ENCODE measurements around the gene LHPP. TPM values are rescaled to one million over a fixed set of nuclear protein-coding genes. Genes with fewer than 3 reads are reported as not detected.
"Not testable (repeated sequence)": the region's sequence is repeated elsewhere in the genome, so short reads cannot be mapped to it uniquely, and the experiment has no call there.

The LHPP gene
- total and polyA plus RNA-seq, 2 experiments from 2014 or later: 19.0 to 22.9 TPM

GRCh38 chr10:124609698-124610097, 148.1 kb downstream of the LHPP start:
- H3K4me2 ChIP-seq (ENCODE audit: unreplicated experiment): no peak overlapping the region
- no peak overlapping the region for H2AFZ ChIP-seq
- H3K9me2 ChIP-seq (ENCODE audit: insufficient read depth): no peaks in the 10 kb centered on the region
- H3K79me2 ChIP-seq (ENCODE audit: insufficient read depth): no peaks in the 10 kb centered on the region
- DNase-seq: no peak
- H3K27ac ChIP-seq: no peak overlapping the region
- H3K9ac ChIP-seq: no peak overlapping the region
- no peaks in the 10 kb centered on the region for H3K36me3 ChIP-seq (ENCODE audit: low read depth)
- TF ChIP-seq EZH2phosphoT487 (IDR thresholded peaks at IDR 0.05; ENCODE audit: insufficient read depth, low read depth): no peak
- no peak for TF ChIP-seq EZH2 (IDR thresholded peaks at IDR 0.05; ENCODE audit: insufficient read depth, poor library complexity, severe bottlenecking)
- no peaks in the 10 kb centered on the region for H3K4me1 ChIP-seq (ENCODE audit: insufficient read depth)
- 84 to 87% methylated on average over 11 of the region's 11 CpGs for WGBS, 2 experiments (ENCODE audit: low coverage in 1 of 2, low lambda C conversion rate in 2 of 2, missing lambda C conversion rate in 2 of 2)
- no peak overlapping the region for H3K4me3 ChIP-seq
- H3K27me3 ChIP-seq (replicated peaks; ENCODE audit: insufficient read depth): no peaks in the 10 kb centered on the region
- no peaks in the 10 kb centered on the region for H3F3A ChIP-seq (ENCODE audit: insufficient read depth)
- in situ Hi-C loops (cut with MboI): no loop called here
- no peaks in the 10 kb centered on the region for H3K9me3 ChIP-seq (ENCODE audit: low read depth)
- no peaks in the 10 kb centered on the region; the same call in 1 of the 2 replicates for H4K20me1 ChIP-seq (ENCODE audit: insufficient read depth)

GRCh38 chr10:124610186-124610585, 148.6 kb downstream of the LHPP start:
- in situ Hi-C loops (cut with MboI); H3K4me1 ChIP-seq (ENCODE audit: insufficient read depth); H3K79me2 ChIP-seq (ENCODE audit: insufficient read depth); H2AFZ ChIP-seq; DNase-seq; H3K4me3 ChIP-seq; H3K27me3 ChIP-seq (replicated peaks; ENCODE audit: insufficient read depth); H3K27ac ChIP-seq; H3K9ac ChIP-seq; H4K20me1 ChIP-seq (ENCODE audit: insufficient read depth); H3K9me3 ChIP-seq (ENCODE audit: low read depth); H3K4me2 ChIP-seq (ENCODE audit: unreplicated experiment); H3K9me2 ChIP-seq (ENCODE audit: insufficient read depth); H3K36me3 ChIP-seq (ENCODE audit: low read depth); H3F3A ChIP-seq (ENCODE audit: insufficient read depth): not testable (repeated sequence)
- whole genome bisulfite sequencing, 2 experiments (ENCODE audit: low coverage in 1 of 2, low lambda C conversion rate in 2 of 2, missing lambda C conversion rate in 2 of 2): 95 to 97% methylated on average over 5 to 19 of the region's 19 CpGs

- DNase-seq; H3K79me2 ChIP-seq (ENCODE audit: insufficient read depth); H3K4me3 ChIP-seq; H3K9me2 ChIP-seq (ENCODE audit: insufficient read depth); H2AFZ ChIP-seq; H4K20me1 ChIP-seq (ENCODE audit: insufficient read depth); H3K9ac ChIP-seq; H3F3A ChIP-seq (ENCODE audit: insufficient read depth); H3K27ac ChIP-seq; in situ Hi-C loops (cut with MboI); H3K4me1 ChIP-seq (ENCODE audit: insufficient read depth); H3K36me3 ChIP-seq (ENCODE audit: low read depth); H3K9me3 ChIP-seq (ENCODE audit: low read depth); H3K27me3 ChIP-seq (replicated peaks; ENCODE audit: insufficient read depth); H3K4me2 ChIP-seq (ENCODE audit: unreplicated experiment): not testable (repeated sequence)
- WGBS, 2 experiments (ENCODE audit: low coverage in 1 of 2, low lambda C conversion rate in 2 of 2, missing lambda C conversion rate in 2 of 2): 83 to 84% methylated on average over 4 to 13 of the region's 17 CpGs
These were observed 149.2 kb downstream of the LHPP start for GRCh38 chr10:124610851-124611250.

DNA sequence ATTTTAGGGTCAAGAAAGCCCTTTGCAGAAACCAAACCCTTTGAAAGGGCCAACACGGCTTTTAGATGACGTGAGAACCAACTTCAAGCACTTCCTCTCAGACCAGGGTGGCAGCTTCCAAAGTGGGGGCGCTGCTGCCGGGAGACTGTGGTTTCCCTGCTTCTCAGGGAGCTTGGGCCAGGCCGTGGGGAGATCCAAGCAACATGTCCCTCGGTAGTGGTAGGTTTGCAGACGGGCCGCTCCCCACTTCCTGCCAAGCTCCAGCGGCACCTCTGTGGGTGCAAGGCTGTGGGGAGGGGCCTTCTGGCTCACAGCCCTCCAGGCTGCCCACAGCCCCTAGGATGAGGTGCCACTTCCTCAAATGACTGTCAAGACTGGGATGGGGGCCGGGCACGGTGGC, 150.1 kb downstream of the LHPP start:
- H3K9ac ChIP-seq: no peak overlapping the region
- H3K4me3 ChIP-seq: no peak overlapping the region
- WGBS, 2 experiments (ENCODE audit: low coverage in 1 of 2, low lambda C conversion rate in 2 of 2, missing lambda C conversion rate in 2 of 2): 94% methylated on average over 11 of the region's 11 CpGs
- H3K4me1 ChIP-seq (ENCODE audit: insufficient read depth): no peaks in the 10 kb centered on the region
- H3K4me2 ChIP-seq (ENCODE audit: unreplicated experiment): no peak overlapping the region
- H4K20me1 ChIP-seq (ENCODE audit: insufficient read depth): no peaks in the 10 kb centered on the region; the same call in 1 of the 2 replicates
- no peak overlapping the region for H2AFZ ChIP-seq
- DNase-seq: no peak
- H3K36me3 ChIP-seq (ENCODE audit: low read depth): no peaks in the 10 kb centered on the region
- H3K27me3 ChIP-seq (replicated peaks; ENCODE audit: insufficient read depth): no peaks in the 10 kb centered on the region
- H3F3A ChIP-seq (ENCODE audit: insufficient read depth): no peaks in the 10 kb centered on the region
- no peaks in the 10 kb centered on the region for H3K79me2 ChIP-seq (ENCODE audit: insufficient read depth)
- no peaks in the 10 kb centered on the region for H3K9me2 ChIP-seq (ENCODE audit: insufficient read depth)
- no peaks in the 10 kb centered on the region for H3K9me3 ChIP-seq (ENCODE audit: low read depth)
- no peak overlapping the region for H3K27ac ChIP-seq
- no peak for TF ChIP-seq EZH2 (IDR thresholded peaks at IDR 0.05; ENCODE audit: insufficient read depth, poor library complexity, severe bottlenecking)
- no peak for TF ChIP-seq EZH2phosphoT487 (IDR thresholded peaks at IDR 0.05; ENCODE audit: insufficient read depth, low read depth)
- in situ Hi-C loops (cut with MboI): no loop called here

All from GM23248 (cell line).